GM12878 (cell line): ENCODE data around the gene NPR2. TPM values are rescaled to one million over a fixed set of nuclear protein-coding genes. Genes with fewer than 3 reads are reported as not detected.

Source experiments
- ATAC-seq: fragments of 200-7000 bp; cut with Tn5 transposase; 3 replicates; pipeline ENCODE4 v1.9.1; 2020; ENCODE audit warnings: mild to moderate bottlenecking, moderate library complexity
- BruUV-seq: library from RNA; stranded (reverse); fragments of 400-500 nt; replicated peaks from 2 replicates; lab custom pipeline; 2021; lab: Mats Ljungman, UMichigan
- CTCF ChIA-PET: fragments of 300-600 bp; sonication (Branson Sonifier 250); formaldehyde crosslinking; extraction: SDS; loops from one replicate; lab custom pipeline; 2021; ENCODE audit warnings: inconsistent platforms; lab: Yijun Ruan, JAX
- POLR2A ChIA-PET: fragments of 350-600 bp; formaldehyde crosslinking; extraction: SDS; loops from one replicate; lab custom pipeline; 2021; ENCODE audit warnings: inconsistent platforms; lab: Charles Lee
- RAD21 ChIA-PET: fragments of 300-600 bp; sonication (Branson Sonifier 250); formaldehyde crosslinking; loops from one replicate; lab custom pipeline; 2023; ENCODE audit warnings: antibody characterized with exemption; ENCODE audit not compliant: unreplicated experiment; lab: Charles Lee
- SMC1A ChIA-PET: fragments of 300-600 bp; sonication (Branson Sonifier 250); formaldehyde crosslinking; loops from one replicate; lab custom pipeline; 2023; ENCODE audit not compliant: unreplicated experiment, uncharacterized antibody; lab: Charles Lee
- DNase-seq: peaks from one replicate; pipeline ENCODE4 v3.0.0-alpha.2; 2011; ENCODE audit warnings: low read depth, low spot score
- FAIRE-seq: peaks from 3 replicates; lab custom pipeline; 2011; peaks lifted over from hg19 to GRCh38; lab: Jason Lieb, UNC
- H2AFZ ChIP-seq: 2 replicates; pipeline ENCODE4 v1.6.0; 2011; ENCODE audit warnings: low read depth, low read length, control low read depth; ENCODE audit not compliant: control insufficient read depth
- H3K27ac ChIP-seq: 2 replicates; pipeline ENCODE4 v1.5.1; 2011; ENCODE audit warnings: control low read depth; ENCODE audit not compliant: control insufficient read depth, insufficient read depth
- H3K27me3 ChIP-seq, 2 experiments: replicated peaks in 1 of 2; 2 replicates each; pipeline versions ENCODE4 v1.6.0 to v1.6.1; 2011; ENCODE audit warnings: low read length in 1 of 2; ENCODE audit not compliant: control insufficient read depth in 2 of 2, insufficient read depth in 2 of 2
- H3K36me3 ChIP-seq, 2 experiments: 2 replicates each; pipeline ENCODE4 v1.5.1; 2011; ENCODE audit warnings: low read length in 1 of 2; ENCODE audit not compliant: control insufficient read depth in 2 of 2, insufficient read depth in 2 of 2
- H3K4me1 ChIP-seq: 2 replicates; pipeline ENCODE4 v1.6.1; 2011; ENCODE audit warnings: mild to moderate bottlenecking, low read length, moderate library complexity, mixed read lengths; ENCODE audit not compliant: control insufficient read depth, insufficient read depth
- H3K4me2 ChIP-seq: 2 replicates; pipeline ENCODE4 v1.6.0; 2011; ENCODE audit warnings: control low read depth; ENCODE audit not compliant: control insufficient read depth, insufficient read depth
- H3K4me3 ChIP-seq: fragments of 200-600 bp; sonication (generic); 2 replicates; pipeline ENCODE4 v1.5.1; 2016
- H3K79me2 ChIP-seq: 2 replicates; pipeline ENCODE4 v1.6.0; 2011; ENCODE audit warnings: low read length; ENCODE audit not compliant: control insufficient read depth, insufficient read depth
- H3K9ac ChIP-seq: 2 replicates; pipeline ENCODE4 v1.8.0; 2011; ENCODE audit warnings: low read length, control low read depth, mixed read lengths; ENCODE audit not compliant: control insufficient read depth, insufficient read depth
- H3K9me3 ChIP-seq: replicated peaks from 3 replicates; pipeline ENCODE4 v1.5.1; 2011; ENCODE audit warnings: mild to moderate bottlenecking, low read length; ENCODE audit not compliant: control insufficient read depth, insufficient read depth
- H4K20me1 ChIP-seq: 2 replicates; pipeline ENCODE4 v1.6.0; 2011; ENCODE audit not compliant: control insufficient read depth, insufficient read depth
- MTA2 ChIP-seq: fragments of 450-650 bp; IDR thresholded peaks from 2 replicates; pipeline ENCODE4 v1.6.1; 2016; ENCODE audit warnings: low read depth, mild to moderate bottlenecking, moderate library complexity
- NR2C2 ChIP-seq: IDR thresholded peaks from 2 replicates; pipeline ENCODE4 v1.6.1; 2011; ENCODE audit warnings: borderline replicate concordance, low read depth; ENCODE audit not compliant: control insufficient read depth, insufficient read length
- PAX5 ChIP-seq: IDR thresholded peaks from 2 replicates; pipeline ENCODE4 v1.6.1; 2011; ENCODE audit warnings: low read depth, low read length, borderline replicate concordance
- PKNOX1 ChIP-seq: fragments of 450-650 bp; IDR thresholded peaks from 2 replicates; pipeline ENCODE4 v1.6.1; 2016; ENCODE audit warnings: mild to moderate bottlenecking
- RELB ChIP-seq: fragments of 450-650 bp; IDR thresholded peaks from 2 replicates; pipeline ENCODE4 v1.6.1; 2017; ENCODE audit warnings: low read depth, mild to moderate bottlenecking, moderate library complexity
- RUNX3 ChIP-seq: IDR thresholded peaks from 2 replicates; pipeline ENCODE4 v1.6.1; 2012; ENCODE audit warnings: low read length, inconsistent platforms
- WGBS: methylation state at CpG from one replicate; pipeline ENCODE4 v1.1.6; 2016; ENCODE audit warnings: low lambda C conversion rate; ENCODE audit not compliant: insufficient replicate concordance, insufficient coverage; ENCODE audit errors: missing lambda C conversion rate; 5-methylcytosine and 5-hydroxymethylcytosine counted together
- in situ Hi-C: fragments of 300-500 bp; cut with MboI; formaldehyde crosslinking; loops from 9 replicates; pipeline ENCODE4 v1.14.3; 2018; ENCODE audit warnings: mixed read lengths
- intact Hi-C: fragments of 100-400 bp; cut with micrococcal nuclease; formaldehyde crosslinking; loops from one replicate; pipeline ENCODE4 v1.14.2; 2022; ENCODE audit not compliant: unreplicated experiment
- polyA plus RNA-seq, 11 experiments: library from polyadenylated mRNA; depleted of rRNA in 4 of 11; unstranded in 6 of 11; stranded (reverse) in 5 of 11; fragments of >200 nt; fragmentation: Nextera tagmentation in 4 of 11; fragmentation: Illumina TruSeq in 1 of 11; extraction: Ambion mirVana in 4 of 11; extraction: Trizol in 1 of 11; gene quantifications; 1 replicate in 1 of 11; 2 replicates in 10 of 11; pipeline versions ENCODE4 v1.2.1 to v1.2.3, GENCODE V29; 2011 to 2016; ENCODE audit warnings: inconsistent platforms in 2 of 11, missing spikeins in 2 of 11, low read depth in 1 of 11
- total RNA-seq, 4 experiments: library from RNA; depleted of rRNA in 3 of 4; stranded (reverse); fragments of >200 nt in 3 of 4; fragmentation: Illumina TruSeq in 1 of 4; extraction: Trizol in 1 of 4; gene quantifications; 2 replicates each; pipeline versions ENCODE4 v1.2.1 to v1.2.3, GENCODE V29; 2013 to 2021

The NPR2 gene
- total and polyA plus RNA-seq, 10 of the 15 experiments (the other 5 are each of a cell fraction or from before 2014, with no cell fraction given), result 2.0 to 20.9 (median 6.8) TPM

GRCh38 chr9:35774907-35775635 lies 16.3 kb upstream of the NPR2 start (continued):
- TF ChIP-seq RELB (no peak), NR2C2 (no peak), PKNOX1 (no peak), RUNX3 (no peak)

- Histone ChIP-seq H3K27ac (no peak overlapping the region), H4K20me1 (no peaks in the 10 kb centered on the region), H3K9ac (no peak overlapping the region), H3K36me3 (no peaks in the 10 kb centered on the region; a peak in 1 of 4 replicates), H3K9me3 (no peaks in the 10 kb centered on the region), H3K4me1 (no peaks in the 10 kb centered on the region), H3K4me2 (no peak overlapping the region), H3K79me2 (no peaks in the 10 kb centered on the region), H2AFZ (no peak overlapping the region), H3K4me3 (no peak overlapping the region), H3K27me3 (no peaks in the 10 kb centered on the region)
- ChIA-PET CTCF (interaction anchor here (0.9 to 1.7 kb wide), 7 partner anchors 11 to 115 kb away, joined by 3 to 5 read pairs (median 4); no protein-coding TSS in a partner anchor), SMC1A (interaction anchor here (1.0 to 1.4 kb wide), 4 partner anchors 12 to 80 kb away, joined by 3 to 7 read pairs (median 4); no protein-coding TSS in a partner anchor), RAD21 (interaction anchor here (0.5 to 1.2 kb wide), 2 partner anchors 57 to 129 kb away, joined by 3 to 5 read pairs; no protein-coding TSS in a partner anchor), POLR2A (interaction anchor here (0.6 to 1.1 kb wide), 3 partner anchors 21 to 122 kb away, joined by 3 to 4 read pairs (median 4); no protein-coding TSS in a partner anchor)
- TF ChIP-seq MTA2 (no peak), PAX5 (0 out of 2 replicates have a peak, but pooled peaks have one; percentile 19)
- no peak for DNase-seq
- WGBS, result 91% methylated on average over 4 of the region's 4 CpGs
- no peak for FAIRE-seq
- in situ Hi-C loops (no loop called here), intact Hi-C loops (no loop called here)
- BruUV-seq, result no TSS peak
- ATAC-seq, result peak; percentile 94
Measured at GRCh38 chr9:35776018-35776417, 15.4 kb upstream of the NPR2 start.
